ENCODE results near the gene ZNF75A.
A peak's percentile ranks its signal among the peaks of the same experiment; 100 is the strongest.

The ZNF75A gene

GRCh38 chr16:3274947-3275346 lies 30.4 kb upstream of the ZNF75A start:
- Histone ChIP-seq H3K36me3 (ENCODE audit: control insufficient read depth, insufficient read depth, low read length) (no peaks in the 10 kb centered on the region), H3K27ac (ENCODE audit: low read depth, low read length) (no peak overlapping the region), H3K27me3 (ENCODE audit: control insufficient read depth, insufficient read depth, low read length) (no peaks in the 10 kb centered on the region), H3K9ac (ENCODE audit: low read length) (no peak overlapping the region), H3K4me3 (ENCODE audit: low read length) (no peak overlapping the region), H3K4me1 (ENCODE audit: control insufficient read depth, insufficient read depth, low read length) (no peaks in the 10 kb centered on the region)

- Histone ChIP-seq H3K4me1 (ENCODE audit: control insufficient read depth, insufficient read depth, low read length) (no peaks in the 10 kb centered on the region), H3K4me3 (ENCODE audit: low read length) (no peak overlapping the region), H3K9ac (ENCODE audit: low read length) (no peak overlapping the region), H3K36me3 (ENCODE audit: control insufficient read depth, insufficient read depth, low read length) (no peaks in the 10 kb centered on the region), H3K27ac (ENCODE audit: low read depth, low read length) (no peak overlapping the region), H3K27me3 (ENCODE audit: control insufficient read depth, insufficient read depth, low read length) (no peaks in the 10 kb centered on the region)
Measured at GRCh38 chr16:3276679-3277078, 28.6 kb upstream of the ZNF75A start.

- no peak overlapping the region for H3K27ac ChIP-seq (ENCODE audit: low read depth, low read length)
- no peak overlapping the region for H3K4me3 ChIP-seq (ENCODE audit: low read length)
- no peaks in the 10 kb centered on the region for H3K27me3 ChIP-seq (ENCODE audit: control insufficient read depth, insufficient read depth, low read length)
Measured at GRCh38 chr16:3281222-3281820, 24.0 kb upstream of the ZNF75A start.

GRCh38 chr16:3282103-3282729 lies 23.1 kb upstream of the ZNF75A start:
- H3K4me3 ChIP-seq (ENCODE audit: low read length): peak overlapping the region; percentile 75
- peak overlapping the region; percentile 58 for H3K9ac ChIP-seq (ENCODE audit: low read length)
- H3K27me3 ChIP-seq (ENCODE audit: control insufficient read depth, insufficient read depth, low read length): no peaks in the 10 kb centered on the region
- H3K36me3 ChIP-seq (ENCODE audit: control insufficient read depth, insufficient read depth, low read length): peaks cover 18% of the 10 kb centered on the region
- peak overlapping the region; percentile 99 for H3K27ac ChIP-seq (ENCODE audit: low read depth, low read length)
- peaks cover 11% of the 10 kb centered on the region for H3K4me1 ChIP-seq (ENCODE audit: control insufficient read depth, insufficient read depth, low read length)

More at GRCh38 chr16:3281222-3281820, 24.0 kb upstream of the ZNF75A start:
- H3K36me3 ChIP-seq (ENCODE audit: control insufficient read depth, insufficient read depth, low read length): peaks cover 12% of the 10 kb centered on the region
- H3K4me1 ChIP-seq (ENCODE audit: control insufficient read depth, insufficient read depth, low read length): peaks cover 11% of the 10 kb centered on the region
- H3K9ac ChIP-seq (ENCODE audit: low read length): no peak overlapping the region

GRCh38 chr16:3282730-3283542 lies 22.4 kb upstream of the ZNF75A start, which contains the start of gene ZNF263:
TSS of gene ZNF263 (plus strand) at chr16:3283491. CDS start at chr16:3283819, 328 bp downstream.
- Histone ChIP-seq H3K36me3 (ENCODE audit: control insufficient read depth, insufficient read depth, low read length) (peaks cover 18% of the 10 kb centered on the region), H3K4me1 (ENCODE audit: control insufficient read depth, insufficient read depth, low read length) (peaks cover 11% of the 10 kb centered on the region), H3K4me3 (ENCODE audit: low read length) (peak within 1 kb of the TSS; percentile 75), H3K9ac (ENCODE audit: low read length) (peak within 1 kb of the TSS; percentile 82), H3K27me3 (ENCODE audit: control insufficient read depth, insufficient read depth, low read length) (no peaks in the 10 kb centered on the region), H3K27ac (ENCODE audit: low read depth, low read length) (peak within 1 kb of the TSS; percentile 99)

- H3K27ac ChIP-seq (ENCODE audit: low read depth, low read length): peak overlapping the region; percentile 99
- H3K4me3 ChIP-seq (ENCODE audit: low read length): peak overlapping the region; percentile 75
- H3K27me3 ChIP-seq (ENCODE audit: control insufficient read depth, insufficient read depth, low read length): no peaks in the 10 kb centered on the region
- peak overlapping the region; percentile 67 for H3K9ac ChIP-seq (ENCODE audit: low read length)
- peaks cover 23% of the 10 kb centered on the region for H3K36me3 ChIP-seq (ENCODE audit: control insufficient read depth, insufficient read depth, low read length)
- H3K4me1 ChIP-seq (ENCODE audit: control insufficient read depth, insufficient read depth, low read length): peaks cover 11% of the 10 kb centered on the region
Measured at GRCh38 chr16:3283543-3284447, 21.5 kb upstream of the ZNF75A start.

- H3K36me3 ChIP-seq (ENCODE audit: control insufficient read depth, insufficient read depth, low read length): peaks cover 37% of the 10 kb centered on the region
- H3K27ac ChIP-seq (ENCODE audit: low read depth, low read length): no peak overlapping the region
- peaks cover 11% of the 10 kb centered on the region for H3K4me1 ChIP-seq (ENCODE audit: control insufficient read depth, insufficient read depth, low read length)
- no peaks in the 10 kb centered on the region for H3K27me3 ChIP-seq (ENCODE audit: control insufficient read depth, insufficient read depth, low read length)
- H3K4me3 ChIP-seq (ENCODE audit: low read length): peak overlapping the region; percentile 75
- H3K9ac ChIP-seq (ENCODE audit: low read length): no peak overlapping the region
Measured at GRCh38 chr16:3285131-3285530, 20.2 kb upstream of the ZNF75A start.

GRCh38 chr16:3289998-3290673 lies 15.2 kb upstream of the ZNF75A start:
- no peak overlapping the region for H3K27ac ChIP-seq (ENCODE audit: low read depth, low read length)
- H3K27me3 ChIP-seq (ENCODE audit: control insufficient read depth, insufficient read depth, low read length): no peaks in the 10 kb centered on the region
- H3K4me3 ChIP-seq (ENCODE audit: low read length): no peak overlapping the region
- H3K4me1 ChIP-seq (ENCODE audit: control insufficient read depth, insufficient read depth, low read length): peaks cover 2% of the 10 kb centered on the region
- H3K9ac ChIP-seq (ENCODE audit: low read length): no peak overlapping the region
- H3K36me3 ChIP-seq (ENCODE audit: control insufficient read depth, insufficient read depth, low read length): peaks cover 51% of the 10 kb centered on the region

GRCh38 chr16:3292604-3293003 lies 12.7 kb upstream of the ZNF75A start:
- H3K36me3 ChIP-seq (ENCODE audit: control insufficient read depth, insufficient read depth, low read length): peaks cover 33% of the 10 kb centered on the region
- H3K4me3 ChIP-seq (ENCODE audit: low read length): no peak overlapping the region
- H3K27me3 ChIP-seq (ENCODE audit: control insufficient read depth, insufficient read depth, low read length): no peaks in the 10 kb centered on the region
- no peak overlapping the region for H3K27ac ChIP-seq (ENCODE audit: low read depth, low read length)
- no peak overlapping the region for H3K9ac ChIP-seq (ENCODE audit: low read length)
- H3K4me1 ChIP-seq (ENCODE audit: control insufficient read depth, insufficient read depth, low read length): no peaks in the 10 kb centered on the region

GRCh38 chr16:3295209-3295608 lies 10.1 kb upstream of the ZNF75A start:
- H3K36me3 ChIP-seq (ENCODE audit: control insufficient read depth, insufficient read depth, low read length): peaks cover 20% of the 10 kb centered on the region
- no peak overlapping the region for H3K9ac ChIP-seq (ENCODE audit: low read length)
- H3K4me1 ChIP-seq (ENCODE audit: control insufficient read depth, insufficient read depth, low read length): no peaks in the 10 kb centered on the region
- no peaks in the 10 kb centered on the region for H3K27me3 ChIP-seq (ENCODE audit: control insufficient read depth, insufficient read depth, low read length)
- no peak overlapping the region for H3K27ac ChIP-seq (ENCODE audit: low read depth, low read length)
- H3K4me3 ChIP-seq (ENCODE audit: low read length): no peak overlapping the region

GRCh38 chr16:3295783-3296182 lies 9.5 kb upstream of the ZNF75A start:
- Histone ChIP-seq H3K27me3 (ENCODE audit: control insufficient read depth, insufficient read depth, low read length) (no peaks in the 10 kb centered on the region), H3K36me3 (ENCODE audit: control insufficient read depth, insufficient read depth, low read length) (peaks cover 16% of the 10 kb centered on the region)

More at GRCh38 chr16:3295783-3296182, 9.5 kb upstream of the ZNF75A start:
- no peaks in the 10 kb centered on the region for H3K4me1 ChIP-seq (ENCODE audit: control insufficient read depth, insufficient read depth, low read length)
- no peak overlapping the region for H3K27ac ChIP-seq (ENCODE audit: low read depth, low read length)
- no peak overlapping the region for H3K4me3 ChIP-seq (ENCODE audit: low read length)
- no peak overlapping the region for H3K9ac ChIP-seq (ENCODE audit: low read length)

Measured in rectal smooth muscle tissue (tissue), 1 donor.